Activated T-cell treated with anti-CD3 and anti-CD28 coated beads, Interleukin-2, amount 50 U/mL, for 24 hours (primary cell): ENCODE results near the gene LHFPL2.

Experiments
- DNase-seq: peaks from one replicate; pipeline ENCODE4 v3.0.0-alpha.2; 2020
- H3K27ac Mint-ChIP-seq: 2 replicates; pipeline ENCODE4 v1.8.0; 2020; ENCODE audit warnings: mild to moderate bottlenecking, mixed read lengths
- H3K27me3 Mint-ChIP-seq: 2 replicates; pipeline ENCODE4 v1.8.0; 2020; ENCODE audit warnings: mixed read lengths
- H3K36me3 Mint-ChIP-seq: 2 replicates; pipeline ENCODE4 v1.8.0; 2020; ENCODE audit warnings: low read depth, mixed read lengths
- H3K4me1 Mint-ChIP-seq: 2 replicates; pipeline ENCODE4 v1.8.0; 2020; ENCODE audit warnings: low read depth, mixed read lengths
- H3K4me3 Mint-ChIP-seq: 2 replicates; pipeline ENCODE4 v1.8.0; 2020; ENCODE audit warnings: mild to moderate bottlenecking, moderate library complexity, mixed read lengths
- H3K9me3 Mint-ChIP-seq: 2 replicates; pipeline ENCODE4 v1.8.0; 2020; ENCODE audit warnings: mixed read lengths

LHFPL2 gene

GRCh38 chr5:78594610-78595457 lies 53.7 kb downstream of the LHFPL2 start:
- no peaks in the 10 kb centered on the region for H3K36me3 Mint-ChIP-seq
- no peak for DNase-seq
- no peaks in the 10 kb centered on the region for H3K4me1 Mint-ChIP-seq
- no peaks in the 10 kb centered on the region for H3K9me3 Mint-ChIP-seq
- H3K27me3 Mint-ChIP-seq = peaks cover 21% of the 10 kb centered on the region
- no peak overlapping the region for H3K27ac Mint-ChIP-seq
- H3K4me3 Mint-ChIP-seq = no peak overlapping the region

- Mint-ChIP-seq H3K27ac (no peak overlapping the region), H3K4me3 (no peak overlapping the region), H3K27me3 (peaks cover 18% of the 10 kb centered on the region), H3K9me3 (no peaks in the 10 kb centered on the region), H3K4me1 (no peaks in the 10 kb centered on the region), H3K36me3 (no peaks in the 10 kb centered on the region)
- no peak for DNase-seq
Observed at GRCh38 chr5:78594021-78594420, 54.6 kb downstream of the LHFPL2 start.

- Mint-ChIP-seq H3K4me1 (no peaks in the 10 kb centered on the region), H3K4me3 (no peak overlapping the region), H3K9me3 (no peaks in the 10 kb centered on the region), H3K27me3 (peaks cover 18% of the 10 kb centered on the region), H3K36me3 (no peaks in the 10 kb centered on the region), H3K27ac (no peak overlapping the region)
- DNase-seq = no peak
Observed at GRCh38 chr5:78593465-78593864, 55.1 kb downstream of the LHFPL2 start.

GRCh38 chr5:78592735-78593386 lies 55.7 kb downstream of the LHFPL2 start:
- Mint-ChIP-seq H3K36me3 (no peaks in the 10 kb centered on the region), H3K4me3 (no peak overlapping the region), H3K9me3 (no peaks in the 10 kb centered on the region), H3K4me1 (no peaks in the 10 kb centered on the region), H3K27me3 (peaks cover 18% of the 10 kb centered on the region), H3K27ac (no peak overlapping the region)
- no peak for DNase-seq

GRCh38 chr5:78591972-78592700 lies 56.4 kb downstream of the LHFPL2 start:
- Mint-ChIP-seq H3K27me3 (peaks cover 18% of the 10 kb centered on the region), H3K36me3 (no peaks in the 10 kb centered on the region), H3K4me1 (no peaks in the 10 kb centered on the region), H3K9me3 (no peaks in the 10 kb centered on the region), H3K4me3 (no peak overlapping the region), H3K27ac (no peak overlapping the region)
- DNase-seq = no peak

GRCh38 chr5:78591138-78591612 lies 57.4 kb downstream of the LHFPL2 start:
- no peak for DNase-seq
- no peaks in the 10 kb centered on the region for H3K36me3 Mint-ChIP-seq
- H3K9me3 Mint-ChIP-seq = no peaks in the 10 kb centered on the region
- peaks cover 22% of the 10 kb centered on the region for H3K27me3 Mint-ChIP-seq
- H3K27ac Mint-ChIP-seq = no peak overlapping the region
- no peaks in the 10 kb centered on the region for H3K4me1 Mint-ChIP-seq
- H3K4me3 Mint-ChIP-seq = no peak overlapping the region

- H3K27me3 Mint-ChIP-seq = peaks cover 25% of the 10 kb centered on the region
- H3K27ac Mint-ChIP-seq = no peak overlapping the region
- no peaks in the 10 kb centered on the region for H3K4me1 Mint-ChIP-seq
- no peaks in the 10 kb centered on the region for H3K9me3 Mint-ChIP-seq
- no peaks in the 10 kb centered on the region for H3K36me3 Mint-ChIP-seq
- no peak for DNase-seq
- no peak overlapping the region for H3K4me3 Mint-ChIP-seq
Observed at GRCh38 chr5:78589923-78590322, 58.6 kb downstream of the LHFPL2 start.

- no peak overlapping the region for H3K4me3 Mint-ChIP-seq
- H3K4me1 Mint-ChIP-seq = no peaks in the 10 kb centered on the region
- DNase-seq = no peak
- peaks cover 20% of the 10 kb centered on the region for H3K27me3 Mint-ChIP-seq
- H3K27ac Mint-ChIP-seq = no peak overlapping the region
- H3K9me3 Mint-ChIP-seq = no peaks in the 10 kb centered on the region
- H3K36me3 Mint-ChIP-seq = no peaks in the 10 kb centered on the region
Observed at GRCh38 chr5:78588507-78588906, 60.1 kb downstream of the LHFPL2 start.

- no peak for DNase-seq
- H3K9me3 Mint-ChIP-seq = peaks cover 1% of the 10 kb centered on the region
- no peaks in the 10 kb centered on the region for H3K36me3 Mint-ChIP-seq
- no peaks in the 10 kb centered on the region for H3K4me1 Mint-ChIP-seq
- H3K27me3 Mint-ChIP-seq = peaks cover 18% of the 10 kb centered on the region
- H3K27ac Mint-ChIP-seq = no peak overlapping the region
- no peak overlapping the region for H3K4me3 Mint-ChIP-seq
Observed at GRCh38 chr5:78587775-78588291, 60.7 kb downstream of the LHFPL2 start.

GRCh38 chr5:78587081-78587774 lies 61.3 kb downstream of the LHFPL2 start:
- Mint-ChIP-seq H3K4me3 (no peak overlapping the region), H3K4me1 (no peaks in the 10 kb centered on the region), H3K9me3 (peaks cover 4% of the 10 kb centered on the region), H3K27me3 (peaks cover 18% of the 10 kb centered on the region), H3K27ac (no peak overlapping the region), H3K36me3 (no peaks in the 10 kb centered on the region)
- DNase-seq = no peak

- Mint-ChIP-seq H3K9me3 (peaks cover 4% of the 10 kb centered on the region), H3K4me1 (no peaks in the 10 kb centered on the region), H3K27me3 (peaks cover 12% of the 10 kb centered on the region), H3K36me3 (no peaks in the 10 kb centered on the region), H3K27ac (no peak overlapping the region), H3K4me3 (no peak overlapping the region)
- no peak for DNase-seq
Observed at GRCh38 chr5:78586251-78586650, 62.3 kb downstream of the LHFPL2 start.

- H3K4me1 Mint-ChIP-seq = no peaks in the 10 kb centered on the region
- no peak overlapping the region for H3K4me3 Mint-ChIP-seq
- no peaks in the 10 kb centered on the region for H3K36me3 Mint-ChIP-seq
- H3K9me3 Mint-ChIP-seq = peaks cover 4% of the 10 kb centered on the region
- no peak for DNase-seq
- no peaks in the 10 kb centered on the region for H3K27me3 Mint-ChIP-seq
- no peak overlapping the region for H3K27ac Mint-ChIP-seq
Observed at GRCh38 chr5:78578015-78578414, 70.6 kb downstream of the LHFPL2 start.

GRCh38 chr5:78577071-78577807 lies 71.3 kb downstream of the LHFPL2 start:
- no peaks in the 10 kb centered on the region for H3K9me3 Mint-ChIP-seq
- H3K27me3 Mint-ChIP-seq = no peaks in the 10 kb centered on the region
- H3K36me3 Mint-ChIP-seq = no peaks in the 10 kb centered on the region
- no peak overlapping the region for H3K27ac Mint-ChIP-seq
- no peaks in the 10 kb centered on the region for H3K4me1 Mint-ChIP-seq
- DNase-seq = no peak
- H3K4me3 Mint-ChIP-seq = no peak overlapping the region
